ENCODE measurements around the gene TFPT.

- TF ChIP-seq, protein P1, sequence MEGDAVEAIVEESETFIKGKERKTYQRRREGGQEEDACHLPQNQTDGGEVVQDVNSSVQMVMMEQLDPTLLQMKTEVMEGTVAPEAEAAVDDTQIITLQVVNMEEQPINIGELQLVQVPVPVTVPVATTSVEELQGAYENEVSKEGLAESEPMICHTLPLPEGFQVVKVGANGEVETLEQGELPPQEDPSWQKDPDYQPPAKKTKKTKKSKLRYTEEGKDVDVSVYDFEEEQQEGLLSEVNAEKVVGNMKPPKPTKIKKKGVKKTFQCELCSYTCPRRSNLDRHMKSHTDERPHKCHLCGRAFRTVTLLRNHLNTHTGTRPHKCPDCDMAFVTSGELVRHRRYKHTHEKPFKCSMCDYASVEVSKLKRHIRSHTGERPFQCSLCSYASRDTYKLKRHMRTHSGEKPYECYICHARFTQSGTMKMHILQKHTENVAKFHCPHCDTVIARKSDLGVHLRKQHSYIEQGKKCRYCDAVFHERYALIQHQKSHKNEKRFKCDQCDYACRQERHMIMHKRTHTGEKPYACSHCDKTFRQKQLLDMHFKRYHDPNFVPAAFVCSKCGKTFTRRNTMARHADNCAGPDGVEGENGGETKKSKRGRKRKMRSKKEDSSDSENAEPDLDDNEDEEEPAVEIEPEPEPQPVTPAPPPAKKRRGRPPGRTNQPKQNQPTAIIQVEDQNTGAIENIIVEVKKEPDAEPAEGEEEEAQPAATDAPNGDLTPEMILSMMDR (IDR thresholded peaks at IDR 0.05; ENCODE audit: low read length), result no peak
- TF ChIP-seq EZH2 (optimal IDR thresholded peaks at IDR 0.05; ENCODE audit: low read depth, low read length), result no peak
- no peak for TF ChIP-seq EZH2phosphoT487 (IDR thresholded peaks at IDR 0.05; ENCODE audit: low read length)
Observed at GRCh38 chr19:54074851-54075250, 40.6 kb downstream of the TFPT start.
